HEK293 (cell line): Measurements from ENCODE around the gene CLASP1.
A peak's percentile ranks its signal among the peaks of the same experiment; 100 is the strongest.

Experiments used
- CTCF ChIA-PET: fragments of 350-600 bp; formaldehyde crosslinking; extraction: SDS; loops from one replicate; lab custom pipeline; 2021; ENCODE audit warnings: antibody characterized with exemption; lab: Yijun Ruan, JAX
- POLR2A ChIA-PET: fragments of 300-600 bp; formaldehyde crosslinking; extraction: SDS; loops from one replicate; lab custom pipeline; 2020; ENCODE audit warnings: antibody characterized with exemption, inconsistent platforms; lab: Yijun Ruan, JAX
- H3K27ac ChIP-seq: fragments of 200-500 bp; sonication (Bioruptor generic); 2 replicates; pipeline ENCODE4 v1.5.1; 2014; ENCODE audit warnings: low read depth, low read length, control low read depth, inconsistent platforms; ENCODE audit errors: extremely low read depth
- H3K36me3 ChIP-seq, 2 experiments: fragments of 200-500 bp in 1 of 2; sonication (Bioruptor generic) in 1 of 2; 1 replicate in 1 of 2; 2 replicates in 1 of 2; pipeline ENCODE4 v1.5.1; 2014 to 2017; ENCODE audit warnings: inconsistent platforms in 2 of 2, low read length in 2 of 2; ENCODE audit not compliant: control insufficient read depth in 2 of 2, insufficient read depth in 1 of 2
- H3K4me1 ChIP-seq: fragments of 200-500 bp; sonication (Bioruptor generic); 2 replicates; pipeline ENCODE4 v1.5.1; 2014; ENCODE audit warnings: mild to moderate bottlenecking, low read length, inconsistent platforms; ENCODE audit not compliant: control insufficient read depth, insufficient read depth
- H3K4me3 ChIP-seq: 2 replicates; pipeline ENCODE4 v1.5.1; 2011; ENCODE audit warnings: low read depth, mild to moderate bottlenecking, control low read depth, low read length, moderate library complexity
- H3K9me3 ChIP-seq: fragments of 200-500 bp; sonication (Bioruptor generic); 2 replicates; pipeline ENCODE4 v1.5.1; 2014; ENCODE audit warnings: low read depth, low read length, inconsistent platforms; ENCODE audit not compliant: control insufficient read depth, insufficient read depth
- IKZF3 ChIP-seq: fragments of 450-650 bp; IDR thresholded peaks from 2 replicates; pipeline ENCODE4 v1.5.0; 2018; ENCODE audit warnings: missing biosample characterization, mild to moderate bottlenecking, missing genetic modification characterization, moderate library complexity
- KLF16 ChIP-seq: fragments of 450-650 bp; formaldehyde crosslinking; IDR thresholded peaks from 2 replicates; pipeline ENCODE4 v1.5.1; 2017; ENCODE audit warnings: missing biosample characterization, missing genetic modification characterization
- PRDM1 ChIP-seq: fragments of 450-650 bp; formaldehyde crosslinking; IDR thresholded peaks from 2 replicates; pipeline ENCODE4; 2016; ENCODE audit warnings: missing biosample characterization, missing genetic modification characterization
- PRDM10 ChIP-seq: fragments of 450-650 bp; formaldehyde crosslinking; IDR thresholded peaks from 2 replicates; pipeline ENCODE4 v1.5.1; 2016; ENCODE audit warnings: missing biosample characterization, missing genetic modification characterization
- ZBTB20 ChIP-seq: fragments of 450-650 bp; formaldehyde crosslinking; IDR thresholded peaks from 2 replicates; pipeline ENCODE4 v1.5.1; 2016; ENCODE audit warnings: missing biosample characterization, missing genetic modification characterization
- ZBTB44 ChIP-seq: fragments of 450-650 bp; IDR thresholded peaks from 2 replicates; pipeline ENCODE4 v1.5.1; 2018; ENCODE audit warnings: missing biosample characterization, mild to moderate bottlenecking, missing genetic modification characterization
- ZFP41 ChIP-seq: fragments of 450-650 bp; formaldehyde crosslinking; IDR thresholded peaks from 2 replicates; pipeline ENCODE4 v1.5.1; 2016; ENCODE audit warnings: missing biosample characterization, missing genetic modification characterization, borderline replicate concordance
- ZNF146 ChIP-seq: fragments of 450-650 bp; formaldehyde crosslinking; IDR thresholded peaks from 2 replicates; pipeline ENCODE4 v1.5.1; 2016; ENCODE audit warnings: missing biosample characterization, missing genetic modification characterization
- ZNF248 ChIP-seq: fragments of 450-650 bp; formaldehyde crosslinking; IDR thresholded peaks from 2 replicates; pipeline ENCODE4 v1.5.1; 2017; ENCODE audit warnings: missing biosample characterization, missing genetic modification characterization
- ZNF292 ChIP-seq: fragments of 450-650 bp; formaldehyde crosslinking; IDR thresholded peaks from 2 replicates; pipeline ENCODE4 v1.5.1; 2016; ENCODE audit warnings: low read depth, missing biosample characterization, missing genetic modification characterization, borderline replicate concordance
- ZNF354C ChIP-seq: fragments of 450-650 bp; formaldehyde crosslinking; IDR thresholded peaks from 2 replicates; pipeline ENCODE4 v1.5.1; 2016; ENCODE audit warnings: missing biosample characterization, missing genetic modification characterization, low read depth, borderline replicate concordance
- ZNF501 ChIP-seq: fragments of 450-650 bp; formaldehyde crosslinking; IDR thresholded peaks from 2 replicates; pipeline ENCODE4 v1.5.1; 2016; ENCODE audit warnings: missing biosample characterization, missing genetic modification characterization
- ZNF692 ChIP-seq: fragments of 450-650 bp; formaldehyde crosslinking; IDR thresholded peaks from 2 replicates; pipeline ENCODE4 v1.5.1; 2016; ENCODE audit warnings: missing biosample characterization, missing genetic modification characterization
- ZNF843 ChIP-seq: fragments of 450-650 bp; formaldehyde crosslinking; IDR thresholded peaks from 2 replicates; pipeline ENCODE4 v1.5.1; 2016; ENCODE audit warnings: missing biosample characterization, missing genetic modification characterization
- ZSCAN4 ChIP-seq: fragments of 450-650 bp; formaldehyde crosslinking; IDR thresholded peaks from 2 replicates; pipeline ENCODE4 v1.5.1; 2017; ENCODE audit warnings: missing biosample characterization, missing genetic modification characterization
- TF ChIP-seq, protein P1 (sequence below): fragments of 450-650 bp; formaldehyde crosslinking; IDR thresholded peaks from 2 replicates; pipeline ENCODE4 v1.5.1; 2016; ENCODE audit warnings: missing biosample characterization, missing genetic modification characterization
- TF ChIP-seq, protein P2 (sequence below): fragments of 450-650 bp; formaldehyde crosslinking; IDR thresholded peaks from 2 replicates; pipeline ENCODE4 v1.5.1; 2017; ENCODE audit warnings: missing biosample characterization, missing genetic modification characterization
- TF ChIP-seq, protein P3 (sequence below): fragments of 450-650 bp; formaldehyde crosslinking; IDR thresholded peaks from 2 replicates; pipeline ENCODE4 v1.5.0; 2017; ENCODE audit warnings: missing biosample characterization, missing genetic modification characterization, borderline replicate concordance

CLASP1 gene

DNA sequence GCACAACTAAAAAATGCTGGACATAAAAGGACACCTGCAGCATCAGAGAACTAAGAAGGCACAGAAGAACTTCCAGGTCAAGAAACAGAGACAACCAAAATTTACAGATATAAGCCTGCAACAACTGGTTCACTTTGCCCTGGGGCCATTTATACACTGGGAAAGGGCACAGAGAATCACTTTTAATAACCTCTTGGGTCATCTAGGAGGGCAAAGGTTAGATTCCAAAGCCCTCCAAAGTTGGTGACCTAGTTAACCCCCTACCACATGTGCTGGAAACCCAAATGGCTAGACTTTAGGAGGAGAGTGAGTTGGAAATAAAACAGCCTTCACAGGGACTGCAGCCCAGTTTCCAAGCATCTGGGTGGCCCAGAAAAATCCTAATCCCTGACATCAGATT lies 115.3 kb downstream of the CLASP1 start (continued):
- TF ChIP-seq, protein P1, sequence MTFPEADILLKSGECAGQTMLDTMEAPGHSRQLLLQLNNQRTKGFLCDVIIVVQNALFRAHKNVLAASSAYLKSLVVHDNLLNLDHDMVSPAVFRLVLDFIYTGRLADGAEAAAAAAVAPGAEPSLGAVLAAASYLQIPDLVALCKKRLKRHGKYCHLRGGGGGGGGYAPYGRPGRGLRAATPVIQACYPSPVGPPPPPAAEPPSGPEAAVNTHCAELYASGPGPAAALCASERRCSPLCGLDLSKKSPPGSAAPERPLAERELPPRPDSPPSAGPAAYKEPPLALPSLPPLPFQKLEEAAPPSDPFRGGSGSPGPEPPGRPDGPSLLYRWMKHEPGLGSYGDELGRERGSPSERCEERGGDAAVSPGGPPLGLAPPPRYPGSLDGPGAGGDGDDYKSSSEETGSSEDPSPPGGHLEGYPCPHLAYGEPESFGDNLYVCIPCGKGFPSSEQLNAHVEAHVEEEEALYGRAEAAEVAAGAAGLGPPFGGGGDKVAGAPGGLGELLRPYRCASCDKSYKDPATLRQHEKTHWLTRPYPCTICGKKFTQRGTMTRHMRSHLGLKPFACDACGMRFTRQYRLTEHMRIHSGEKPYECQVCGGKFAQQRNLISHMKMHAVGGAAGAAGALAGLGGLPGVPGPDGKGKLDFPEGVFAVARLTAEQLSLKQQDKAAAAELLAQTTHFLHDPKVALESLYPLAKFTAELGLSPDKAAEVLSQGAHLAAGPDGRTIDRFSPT = no peak
- TF ChIP-seq ZNF501 (tag by site-specific recombination) (no peak), ZFP41 (tag by site-specific recombination) (no peak), ZNF248 (no peak)

- H3K9me3 ChIP-seq = no peaks in the 10 kb centered on the region
- H3K27ac ChIP-seq = no peak overlapping the region
- no peak overlapping the region for H3K4me3 ChIP-seq
- peaks cover 0 to 4% of the 10 kb centered on the region in 2 experiments; a peak in 1 of 3 replicates for H3K36me3 ChIP-seq
- POLR2A ChIA-PET = interaction anchor here (1.6 kb wide), 1 partner anchor 116 kb away, joined by 14 read pairs; the partner anchor contains the start of gene CLASP1
- CTCF ChIA-PET = interaction anchor here (0.6 to 3.7 kb wide), 5 partner anchors 36 to 215 kb away, joined by 3 to 17 read pairs (median 3); no protein-coding TSS in a partner anchor
- H3K4me1 ChIP-seq = peaks cover 17% of the 10 kb centered on the region
- TF ChIP-seq, protein P2, sequence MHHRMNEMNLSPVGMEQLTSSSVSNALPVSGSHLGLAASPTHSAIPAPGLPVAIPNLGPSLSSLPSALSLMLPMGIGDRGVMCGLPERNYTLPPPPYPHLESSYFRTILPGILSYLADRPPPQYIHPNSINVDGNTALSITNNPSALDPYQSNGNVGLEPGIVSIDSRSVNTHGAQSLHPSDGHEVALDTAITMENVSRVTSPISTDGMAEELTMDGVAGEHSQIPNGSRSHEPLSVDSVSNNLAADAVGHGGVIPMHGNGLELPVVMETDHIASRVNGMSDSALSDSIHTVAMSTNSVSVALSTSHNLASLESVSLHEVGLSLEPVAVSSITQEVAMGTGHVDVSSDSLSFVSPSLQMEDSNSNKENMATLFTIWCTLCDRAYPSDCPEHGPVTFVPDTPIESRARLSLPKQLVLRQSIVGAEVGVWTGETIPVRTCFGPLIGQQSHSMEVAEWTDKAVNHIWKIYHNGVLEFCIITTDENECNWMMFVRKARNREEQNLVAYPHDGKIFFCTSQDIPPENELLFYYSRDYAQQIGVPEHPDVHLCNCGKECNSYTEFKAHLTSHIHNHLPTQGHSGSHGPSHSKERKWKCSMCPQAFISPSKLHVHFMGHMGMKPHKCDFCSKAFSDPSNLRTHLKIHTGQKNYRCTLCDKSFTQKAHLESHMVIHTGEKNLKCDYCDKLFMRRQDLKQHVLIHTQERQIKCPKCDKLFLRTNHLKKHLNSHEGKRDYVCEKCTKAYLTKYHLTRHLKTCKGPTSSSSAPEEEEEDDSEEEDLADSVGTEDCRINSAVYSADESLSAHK = peak; percentile 99
- no peak for TF ChIP-seq ZNF292 (tag by site-specific recombination)
- no peak for TF ChIP-seq KLF16 (tag by site-specific recombination)
- peak; percentile 68 for TF ChIP-seq PRDM1 (tag by site-specific recombination)
- TF ChIP-seq ZSCAN4 (tag by site-specific recombination) = no peak
- TF ChIP-seq IKZF3 (tag by site-specific recombination) = 0 out of 2 replicates have a peak, but pooled peaks have one; percentile 17
- TF ChIP-seq ZNF354C (tag by site-specific recombination) = no peak
- TF ChIP-seq ZNF146 (tag by site-specific recombination) = no peak
- 0 out of 2 replicates have a peak, but pooled peaks have one; percentile 16 for TF ChIP-seq ZNF692
- 0 out of 2 replicates have a peak, but pooled peaks have one; percentile 11 for TF ChIP-seq ZBTB44 (tag by site-specific recombination)
- no peak for TF ChIP-seq ZNF843 (tag by site-specific recombination)
- TF ChIP-seq PRDM10 (tag by site-specific recombination) = 0 out of 2 replicates have a peak, but pooled peaks have one; percentile 35
- TF ChIP-seq, protein P3, sequence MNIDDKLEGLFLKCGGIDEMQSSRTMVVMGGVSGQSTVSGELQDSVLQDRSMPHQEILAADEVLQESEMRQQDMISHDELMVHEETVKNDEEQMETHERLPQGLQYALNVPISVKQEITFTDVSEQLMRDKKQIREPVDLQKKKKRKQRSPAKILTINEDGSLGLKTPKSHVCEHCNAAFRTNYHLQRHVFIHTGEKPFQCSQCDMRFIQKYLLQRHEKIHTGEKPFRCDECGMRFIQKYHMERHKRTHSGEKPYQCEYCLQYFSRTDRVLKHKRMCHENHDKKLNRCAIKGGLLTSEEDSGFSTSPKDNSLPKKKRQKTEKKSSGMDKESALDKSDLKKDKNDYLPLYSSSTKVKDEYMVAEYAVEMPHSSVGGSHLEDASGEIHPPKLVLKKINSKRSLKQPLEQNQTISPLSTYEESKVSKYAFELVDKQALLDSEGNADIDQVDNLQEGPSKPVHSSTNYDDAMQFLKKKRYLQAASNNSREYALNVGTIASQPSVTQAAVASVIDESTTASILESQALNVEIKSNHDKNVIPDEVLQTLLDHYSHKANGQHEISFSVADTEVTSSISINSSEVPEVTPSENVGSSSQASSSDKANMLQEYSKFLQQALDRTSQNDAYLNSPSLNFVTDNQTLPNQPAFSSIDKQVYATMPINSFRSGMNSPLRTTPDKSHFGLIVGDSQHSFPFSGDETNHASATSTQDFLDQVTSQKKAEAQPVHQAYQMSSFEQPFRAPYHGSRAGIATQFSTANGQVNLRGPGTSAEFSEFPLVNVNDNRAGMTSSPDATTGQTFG (tag by site-specific recombination) = no peak
- no peak for TF ChIP-seq ZBTB20 (tag by site-specific recombination)
Measured at GRCh38 chr2:121532894-121533293, 116.4 kb downstream of the CLASP1 start.
